Measurements from ENCODE around the gene FZR1. TPM values are rescaled to one million over a fixed set of nuclear protein-coding genes. Genes with fewer than 3 reads are reported as not detected.

Gene FZR1
- total and polyA plus RNA-seq, 2 of the 13 experiments (the other 11 are each of a cell fraction or from before 2014, with no cell fraction given), result 29.0 to 30.8 TPM

GRCh38 chr19:3505598-3506383 lies at the start of gene FZR1 (continued):
- TF ChIP-seq ESRRA (CRISPR knock-in tag; IDR thresholded peaks at IDR 0.05; ENCODE audit: low read depth) (no peak), ZZZ3 (CRISPR knock-in tag; IDR thresholded peaks at IDR 0.05; ENCODE audit: borderline replicate concordance) (peak; percentile 28; the same call in 1 of the 2 replicates), ATAD3A (CRISPR knock-in tag; IDR thresholded peaks at IDR 0.05) (no peak), PHF21A (CRISPR knock-in tag; IDR thresholded peaks at IDR 0.05) (peak; percentile 40; the same call in 1 of the 2 replicates), HNRNPLL (IDR thresholded peaks at IDR 0.05; ENCODE audit: low read depth, low read length, poor library complexity, severe bottlenecking) (peak; percentile 50), ATF1 (CRISPR knock-in tag; IDR thresholded peaks at IDR 0.05) (peak; percentile 91), MATR3 (CRISPR knock-in tag; IDR thresholded peaks at IDR 0.05) (no peak), XRCC5 (optimal IDR thresholded peaks at IDR 0.05; ENCODE audit: low read length) (peak; percentile 26), ZNF260 (CRISPR knock-in tag; IDR thresholded peaks at IDR 0.05; ENCODE audit: borderline replicate concordance, low read depth) (no peak), ZNF232 (CRISPR knock-in tag; IDR thresholded peaks at IDR 0.05; ENCODE audit: borderline replicate concordance) (0 out of 2 replicates have a peak, but pooled peaks have one; percentile 15), MIXL1 (CRISPR knock-in tag; IDR thresholded peaks at IDR 0.05) (peak; percentile 60; the same call in 1 of the 2 replicates), FOXP4 (CRISPR knock-in tag; IDR thresholded peaks at IDR 0.05) (0 out of 2 replicates have a peak, but pooled peaks have one; percentile 23), ZNF124 (CRISPR knock-in tag; IDR thresholded peaks at IDR 0.05) (no peak), PAXIP1 (CRISPR knock-in tag; conservative IDR thresholded peaks at IDR 0.05) (peak; percentile 68), ZUFSP (CRISPR knock-in tag; IDR thresholded peaks at IDR 0.05; ENCODE audit: borderline replicate concordance) (no peak), KMT2B (CRISPR knock-in tag; IDR thresholded peaks at IDR 0.05) (peak; percentile 65; the same call in 1 of the 2 replicates), RFX1 (IDR thresholded peaks at IDR 0.05) (peak; percentile 98), ZNF687 (CRISPR knock-in tag; IDR thresholded peaks at IDR 0.05) (peak; percentile 85)

All from HepG2 (cell line).